A673 (cell line): ENCODE results near the gene CPED1.

Experiments
- CTCF ChIP-seq: fragments of 300-800, 200-600 bp; sonication (generic); conservative IDR thresholded peaks from 2 replicates; pipeline ENCODE4 v1.5.1; 2017; ENCODE audit warnings: low read depth, mild to moderate bottlenecking, antibody characterized with exemption, low read length, moderate library complexity, mixed read lengths
- EZH2 ChIP-seq: fragments of 200-600 bp; sonication (generic); IDR thresholded peaks from 2 replicates; pipeline ENCODE4 v1.6.1; 2017; ENCODE audit warnings: borderline replicate concordance, low read depth, mild to moderate bottlenecking, mixed read lengths, antibody characterized with exemption, low read length; ENCODE audit not compliant: poor library complexity, severe bottlenecking

- TF ChIP-seq CTCF: no peak
- TF ChIP-seq EZH2: no peak
Observed at GRCh38 chr7:121082400-121083101, 94.0 kb downstream of the CPED1 start.
